GM11168 (cell line): ENCODE data around the gene F2RL3.

Source experiments
- in situ Hi-C: fragments of 300-500 bp; cut with MboI; formaldehyde crosslinking; loops from one replicate; pipeline ENCODE4 v1.12.0; 2022; ENCODE audit warnings: low sequenced_read_pairs; ENCODE audit not compliant: unreplicated experiment

F2RL3 gene

DNA sequence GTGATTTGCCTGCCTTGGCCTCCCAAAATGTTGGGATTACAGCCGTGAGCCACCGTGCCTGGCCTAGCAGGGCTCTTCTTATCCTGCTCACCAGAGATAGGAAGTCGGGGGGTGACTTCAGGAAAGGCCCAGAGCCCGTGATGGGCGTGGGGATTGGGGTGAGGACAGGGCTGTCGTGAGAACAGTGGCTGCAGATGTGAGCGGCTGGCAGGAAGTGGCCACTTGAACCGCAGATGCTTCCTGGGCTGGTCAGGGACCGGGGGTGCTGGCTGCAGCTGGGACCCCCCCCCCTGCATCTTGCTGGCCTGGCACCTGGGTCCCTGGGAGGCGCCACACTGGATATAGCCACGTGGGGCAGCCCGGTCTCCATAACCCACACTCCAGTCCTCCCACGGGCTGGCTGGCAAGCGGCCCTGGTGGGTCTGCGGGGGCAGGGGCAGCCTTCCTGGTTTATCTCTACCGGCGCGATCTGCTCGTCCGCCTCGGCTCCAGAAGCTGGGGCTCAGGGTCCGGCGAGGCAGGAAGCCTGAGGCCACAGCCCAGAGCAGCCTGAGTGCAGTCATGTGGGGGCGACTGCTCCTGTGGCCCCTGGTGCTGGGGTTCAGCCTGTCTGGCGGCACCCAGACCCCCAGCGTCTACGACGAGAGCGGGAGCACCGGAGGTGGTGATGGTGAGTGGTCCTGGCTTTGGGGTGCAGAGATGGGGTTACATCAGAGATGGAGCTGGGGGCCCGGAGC lies at the start of gene F2RL3:
Gene F2RL3 (plus strand): TSS at position 371 of the 737 bp plus-strand sequence. CDS start 191 bp downstream, at position 562.
- in situ Hi-C loops = no loop called here

DNA sequence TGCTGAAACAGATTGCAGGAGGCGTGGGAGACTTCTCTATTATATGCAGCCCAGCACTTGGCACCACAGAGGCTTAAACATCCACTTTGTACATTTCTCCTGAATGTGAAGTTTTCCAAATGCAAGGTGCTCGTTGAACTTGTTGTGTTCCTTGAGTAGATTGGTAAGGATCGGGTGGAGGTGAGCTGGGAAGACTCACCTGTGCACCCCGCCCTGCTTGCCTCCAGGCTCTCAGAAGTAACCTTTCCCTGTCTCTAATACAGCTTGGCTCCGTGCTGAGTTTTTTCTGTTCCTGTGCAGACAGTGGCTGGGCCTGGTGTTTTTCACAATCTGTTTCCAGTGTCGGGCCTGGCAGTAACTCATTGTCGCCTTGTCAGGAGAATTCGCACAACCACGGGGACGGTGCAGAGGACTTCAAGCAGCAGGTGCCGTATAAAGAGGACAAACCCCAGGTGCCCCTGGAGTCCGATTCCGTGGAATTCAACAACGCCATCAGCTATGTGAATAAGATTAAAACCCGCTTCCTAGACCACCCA lies 47.3 kb upstream of the F2RL3 start:
- in situ Hi-C loops = no loop called here

DNA sequence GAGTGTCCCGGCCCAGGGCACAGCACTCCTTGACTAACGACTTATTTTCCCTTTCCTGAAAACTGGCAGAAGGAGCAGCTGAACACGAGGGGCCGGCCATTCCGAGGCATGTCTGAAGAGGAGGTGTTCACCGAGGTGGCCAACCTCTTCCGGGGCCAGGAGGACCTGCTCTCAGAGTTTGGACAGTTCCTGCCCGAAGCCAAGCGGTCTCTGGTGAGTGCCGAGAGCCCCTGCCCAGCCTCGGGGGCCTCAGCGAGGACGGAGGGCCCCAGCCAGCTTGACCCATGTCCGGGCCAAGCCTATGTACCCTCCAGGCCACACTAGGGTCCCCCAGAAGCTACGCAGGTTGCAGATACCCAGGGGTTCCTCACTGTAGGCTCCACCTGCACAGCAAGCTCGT lies 41.9 kb upstream of the F2RL3 start:
- in situ Hi-C loops = loop anchor here (5.0 kb wide), 1 partner anchor 50 kb away; no protein-coding TSS in a partner anchor

DNA sequence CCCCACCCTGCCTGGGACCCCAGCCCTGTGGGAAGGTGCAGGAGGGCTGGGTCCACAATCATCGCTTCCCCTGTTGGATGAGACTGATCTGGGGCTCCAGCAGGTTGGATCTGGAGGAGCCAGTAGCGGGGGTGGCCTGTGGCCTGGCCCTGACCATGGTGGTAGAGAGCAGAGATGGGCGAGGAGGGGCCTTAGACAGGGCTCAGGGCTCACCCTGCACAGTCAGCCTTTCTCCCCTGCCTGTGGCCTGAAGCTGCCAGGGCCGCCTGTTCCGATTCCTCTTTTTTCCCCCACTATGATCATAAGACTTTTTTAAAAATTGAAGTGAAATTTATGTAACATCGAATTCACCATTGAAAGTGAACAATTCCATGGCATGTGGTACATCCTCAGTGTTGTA lies 41.4 kb upstream of the F2RL3 start:
- in situ Hi-C loops = loop anchor here (5.0 kb wide), 1 partner anchor 50 kb away; no protein-coding TSS in a partner anchor

DNA sequence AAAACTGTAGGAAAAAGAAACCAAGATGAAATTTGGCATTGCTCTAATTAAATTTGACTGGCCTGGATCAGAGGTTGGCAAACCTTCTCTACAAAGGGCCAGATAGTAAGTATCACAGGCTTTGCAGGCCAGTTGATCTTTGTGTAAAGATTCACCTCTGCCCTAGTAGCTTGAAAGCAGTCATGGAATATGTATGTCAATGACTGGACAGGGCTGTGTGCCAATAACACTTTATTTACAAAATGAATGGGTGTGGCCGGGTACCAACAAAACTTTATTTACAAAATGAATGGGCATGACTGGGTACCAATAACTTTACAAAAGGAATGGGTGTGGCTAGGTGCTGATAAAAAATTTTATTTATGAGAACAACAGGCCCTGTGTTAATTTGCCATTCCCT lies 39.6 kb upstream of the F2RL3 start:
- in situ Hi-C loops = loop anchor here (5.0 kb wide), 1 partner anchor 48 kb away; no protein-coding TSS in a partner anchor

DNA sequence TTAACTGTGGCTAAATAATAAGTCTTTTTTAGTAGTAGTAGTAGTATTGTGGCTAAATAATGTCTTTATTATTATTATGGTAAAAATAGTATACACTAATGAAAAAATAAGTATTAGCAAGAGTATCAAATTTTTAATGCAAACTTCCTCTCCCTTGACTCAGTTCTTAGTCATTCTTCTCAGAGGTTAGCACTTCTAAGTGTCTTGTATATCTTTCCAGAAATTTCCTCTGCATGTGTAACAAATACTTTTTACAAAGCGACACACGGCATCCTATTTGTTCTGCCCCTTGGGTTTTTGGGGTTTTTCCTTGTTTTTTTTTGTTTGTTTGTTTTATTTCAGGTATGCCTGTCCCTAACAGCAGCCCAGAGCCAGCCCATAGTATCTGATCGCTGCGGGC lies 38.7 kb upstream of the F2RL3 start:
- in situ Hi-C loops = no loop called here

DNA sequence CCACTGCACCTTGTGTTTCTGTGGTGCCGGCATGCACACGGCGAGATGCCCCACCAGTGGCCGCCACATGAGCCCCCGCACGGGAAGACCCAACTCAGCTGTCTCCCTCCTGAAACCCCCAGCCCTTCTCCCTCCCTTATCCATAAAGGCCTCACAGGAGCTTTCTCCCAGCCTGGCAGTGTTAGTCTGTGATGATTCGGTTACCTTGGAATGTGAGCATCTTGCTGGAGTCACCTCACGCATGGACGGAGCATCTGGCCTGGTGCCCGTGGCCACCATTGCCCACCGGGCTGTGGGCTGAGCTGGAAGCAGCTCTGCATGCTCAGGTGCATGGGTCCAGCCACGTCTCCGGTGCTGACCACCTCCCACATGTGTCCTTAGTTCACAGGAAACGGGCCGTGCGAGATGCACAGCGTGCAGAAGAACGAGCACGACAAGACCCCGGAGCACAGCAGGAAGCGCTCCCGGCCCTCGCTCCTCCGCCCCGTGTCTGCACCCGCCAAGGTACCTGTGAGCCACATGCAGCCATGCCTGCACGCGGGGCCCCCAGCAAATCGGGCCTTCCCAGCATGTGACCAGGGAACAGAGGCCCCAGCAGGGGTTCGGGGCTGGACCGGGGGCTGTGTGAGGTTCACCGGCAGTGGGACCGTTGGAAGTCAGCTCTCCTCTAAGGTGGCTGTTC lies 37.6 kb upstream of the F2RL3 start:
- in situ Hi-C loops = no loop called here

DNA sequence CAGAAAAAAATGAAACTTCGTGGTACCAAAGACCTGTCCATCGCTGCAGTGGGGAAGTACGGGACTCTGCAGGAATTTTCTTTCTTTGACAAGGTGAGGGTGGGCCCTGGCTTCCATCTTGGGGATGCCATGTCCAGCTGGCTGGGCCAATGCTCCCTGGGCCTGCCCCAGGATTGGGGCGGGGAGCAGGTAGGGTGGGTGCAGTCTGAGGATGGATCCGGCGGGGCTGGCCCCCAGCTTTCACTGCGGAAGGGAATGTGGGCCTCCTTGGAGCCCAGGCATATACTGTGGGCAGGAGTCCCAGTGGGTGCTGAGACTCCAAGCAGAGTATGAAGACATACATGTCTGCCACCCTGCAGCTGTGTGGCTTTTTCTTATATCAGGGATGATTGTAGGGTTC lies 35.7 kb upstream of the F2RL3 start:
- in situ Hi-C loops = no loop called here

DNA sequence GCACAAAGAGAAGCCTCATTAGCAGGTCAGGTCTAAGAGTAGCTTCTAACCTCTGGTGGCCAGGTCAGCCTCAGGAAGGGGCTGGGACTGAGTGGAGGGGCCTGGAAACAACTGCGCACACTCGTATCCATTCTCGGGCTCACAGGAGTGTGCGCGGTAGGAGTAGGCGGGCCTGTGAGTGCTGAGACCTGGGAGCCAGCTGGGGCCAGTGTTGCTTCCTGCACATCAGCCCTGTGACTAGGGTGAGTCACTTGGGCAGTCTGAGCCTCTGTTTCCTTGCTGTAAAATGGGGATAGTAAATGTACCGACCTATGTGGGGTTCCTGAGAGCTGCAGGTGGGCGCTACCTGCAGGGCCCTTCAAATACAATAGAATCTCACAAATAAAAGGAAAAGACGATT lies 32.7 kb upstream of the F2RL3 start:
- in situ Hi-C loops = no loop called here

DNA sequence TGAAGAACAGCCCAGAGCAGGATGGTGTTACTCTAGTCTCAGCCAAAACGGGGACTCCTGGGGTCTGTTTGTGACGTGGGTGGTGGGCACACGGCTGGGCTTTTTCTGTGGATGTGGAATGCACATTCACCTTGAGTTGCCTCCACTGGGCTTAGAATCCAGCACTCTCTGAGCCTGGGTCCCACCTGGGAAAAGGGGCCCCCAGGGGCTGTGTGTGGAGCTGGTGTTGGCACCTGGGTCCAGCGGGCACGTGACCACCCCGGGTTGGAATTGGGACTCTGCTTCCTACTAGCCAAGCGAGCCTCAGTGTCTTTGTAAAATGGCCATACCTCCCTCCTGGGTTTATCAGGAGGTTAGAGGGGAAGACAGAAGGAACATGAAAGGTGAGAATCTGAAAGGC lies 29.2 kb upstream of the F2RL3 start:
- in situ Hi-C loops = no loop called here

DNA sequence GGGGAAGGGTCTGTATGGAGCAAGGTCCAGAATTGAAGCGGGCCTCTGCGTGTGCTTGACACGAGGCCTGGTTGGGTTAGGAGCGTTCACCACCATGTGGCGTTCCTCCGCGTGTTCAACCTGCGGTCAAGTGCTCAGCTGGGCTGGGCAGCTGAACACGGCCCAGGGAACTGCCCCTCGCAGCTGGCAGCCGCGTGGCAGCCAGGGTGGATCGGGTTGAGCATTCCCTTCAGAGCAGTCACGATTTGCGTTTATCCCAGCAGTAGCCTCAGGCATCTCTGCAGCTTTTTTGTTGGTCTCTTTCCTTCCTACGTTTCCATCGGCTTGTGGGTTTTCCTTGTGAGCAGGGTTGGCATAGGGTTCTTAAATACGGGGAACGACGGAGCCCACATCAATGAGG lies 28.7 kb upstream of the F2RL3 start:
- in situ Hi-C loops = no loop called here

DNA sequence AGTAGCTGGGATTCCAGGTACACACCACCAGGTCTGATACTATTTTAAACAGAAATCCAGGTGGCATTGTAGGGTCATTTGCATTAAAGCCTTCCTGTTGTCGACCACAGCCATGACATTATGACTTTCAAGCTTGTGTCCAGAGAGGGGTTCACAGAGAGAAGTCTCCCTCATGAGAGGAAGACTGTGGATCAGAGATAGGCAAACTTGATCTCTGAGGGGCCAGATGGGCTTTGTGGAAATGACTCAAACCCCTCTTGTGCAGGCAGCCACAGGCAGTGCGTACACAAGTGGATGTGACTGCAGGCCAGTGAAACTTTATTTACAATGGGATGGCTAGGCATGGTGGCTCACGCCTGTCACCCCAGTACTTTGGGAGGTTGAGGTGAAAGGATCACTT lies 27.8 kb upstream of the F2RL3 start:
- in situ Hi-C loops = no loop called here

DNA sequence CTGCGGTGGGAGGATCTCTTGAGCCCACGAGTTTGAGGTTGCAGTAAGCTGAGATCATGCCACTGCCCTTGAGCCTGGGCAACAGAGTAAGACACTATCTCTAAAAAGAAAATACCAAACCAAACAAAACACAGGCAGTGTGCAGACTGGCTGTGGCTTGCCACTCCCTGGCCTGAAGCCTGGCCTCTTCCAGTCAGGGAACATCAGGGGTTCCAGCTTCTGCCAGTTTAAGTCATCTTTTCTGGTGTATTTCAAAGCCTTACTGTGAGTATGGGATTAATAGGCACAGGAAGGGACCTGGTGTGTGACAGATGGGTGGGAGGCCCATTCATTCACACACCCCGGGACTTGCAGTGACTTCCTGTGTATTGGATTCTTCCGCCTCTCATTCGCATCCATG lies 27.0 kb upstream of the F2RL3 start:
- in situ Hi-C loops = no loop called here

DNA sequence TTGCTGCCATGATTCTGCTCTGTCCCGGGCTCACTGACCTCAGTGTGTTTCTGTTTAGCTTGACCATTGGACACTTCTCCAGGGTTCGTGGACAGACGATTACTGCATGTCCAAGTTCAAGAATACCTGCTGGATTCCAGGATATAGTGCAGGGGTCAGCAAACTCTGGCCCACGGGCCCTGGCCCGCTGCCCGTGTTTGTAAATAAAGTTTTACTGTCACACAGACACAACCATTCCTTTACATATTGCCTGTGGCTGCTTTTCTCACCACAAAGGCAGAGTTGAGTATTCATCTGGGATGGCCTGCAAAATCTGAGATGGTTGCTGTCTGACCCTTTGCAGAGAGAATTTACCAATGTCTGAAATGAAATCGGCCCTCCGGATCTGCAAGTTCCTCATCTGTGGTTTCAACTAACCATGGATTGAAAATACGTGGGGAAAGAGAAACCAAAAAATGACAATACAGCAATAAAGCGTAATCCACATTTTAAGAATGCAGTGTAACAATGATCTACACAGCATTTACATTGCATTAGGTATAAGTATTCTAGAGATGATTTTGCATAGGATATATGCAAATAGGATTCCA lies 25.9 kb upstream of the F2RL3 start:
- in situ Hi-C loops = no loop called here

DNA sequence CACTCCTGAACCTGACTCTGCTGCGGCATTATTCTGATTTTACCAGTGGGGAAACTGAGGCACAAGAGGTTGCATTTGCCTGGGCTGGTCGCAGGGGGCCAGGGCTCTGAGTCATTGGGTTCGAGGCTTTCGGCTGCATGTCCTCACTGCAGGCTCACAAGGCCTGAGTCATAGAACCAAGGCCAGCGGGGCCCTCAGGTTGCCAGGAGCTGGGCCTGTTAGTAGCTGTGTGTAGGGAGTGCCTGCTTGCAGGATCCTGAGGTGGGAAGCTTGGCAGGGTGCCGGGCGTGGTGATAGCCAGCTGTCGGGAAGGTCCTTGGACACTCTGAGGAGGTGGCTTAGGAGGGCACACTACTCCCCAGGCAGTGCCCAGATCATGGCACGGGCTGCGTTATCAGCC lies 21.6 kb upstream of the F2RL3 start:
- in situ Hi-C loops = no loop called here

DNA sequence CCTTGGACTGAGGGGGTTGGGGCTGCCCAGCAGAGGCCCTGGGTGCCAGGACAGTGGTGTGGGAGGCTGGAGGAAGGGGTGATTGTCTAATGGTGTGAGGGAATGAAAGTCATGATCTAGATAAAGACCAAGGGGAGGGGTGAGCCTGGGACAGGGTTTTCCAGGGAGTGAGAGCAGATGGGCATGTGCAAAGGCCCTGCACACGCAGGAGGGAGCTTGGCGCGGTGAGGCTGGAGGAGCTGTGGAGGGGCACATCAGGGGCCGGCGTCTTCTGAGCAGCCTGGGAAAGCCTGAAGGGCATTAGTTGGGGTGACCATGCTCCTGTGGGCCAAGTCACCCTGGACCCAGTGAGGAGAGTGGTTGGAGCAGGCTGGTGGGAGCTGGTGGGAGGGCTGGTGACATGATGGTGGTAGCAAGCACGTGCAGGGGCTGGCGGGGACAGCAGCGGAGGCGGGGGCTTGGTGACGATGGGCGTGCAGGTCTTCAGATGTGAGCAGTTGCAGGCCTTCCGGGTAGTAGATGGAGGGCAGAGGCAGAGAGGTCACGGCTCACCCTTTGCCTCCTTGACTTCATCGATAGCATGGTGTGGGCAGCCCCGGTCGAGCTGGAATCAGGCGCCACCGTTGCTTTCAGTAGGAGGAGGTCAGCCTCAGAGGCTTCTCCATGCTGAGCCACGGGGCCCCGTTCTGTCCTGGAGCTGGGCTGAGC lies 20.2 kb upstream of the F2RL3 start:
- in situ Hi-C loops = no loop called here

DNA sequence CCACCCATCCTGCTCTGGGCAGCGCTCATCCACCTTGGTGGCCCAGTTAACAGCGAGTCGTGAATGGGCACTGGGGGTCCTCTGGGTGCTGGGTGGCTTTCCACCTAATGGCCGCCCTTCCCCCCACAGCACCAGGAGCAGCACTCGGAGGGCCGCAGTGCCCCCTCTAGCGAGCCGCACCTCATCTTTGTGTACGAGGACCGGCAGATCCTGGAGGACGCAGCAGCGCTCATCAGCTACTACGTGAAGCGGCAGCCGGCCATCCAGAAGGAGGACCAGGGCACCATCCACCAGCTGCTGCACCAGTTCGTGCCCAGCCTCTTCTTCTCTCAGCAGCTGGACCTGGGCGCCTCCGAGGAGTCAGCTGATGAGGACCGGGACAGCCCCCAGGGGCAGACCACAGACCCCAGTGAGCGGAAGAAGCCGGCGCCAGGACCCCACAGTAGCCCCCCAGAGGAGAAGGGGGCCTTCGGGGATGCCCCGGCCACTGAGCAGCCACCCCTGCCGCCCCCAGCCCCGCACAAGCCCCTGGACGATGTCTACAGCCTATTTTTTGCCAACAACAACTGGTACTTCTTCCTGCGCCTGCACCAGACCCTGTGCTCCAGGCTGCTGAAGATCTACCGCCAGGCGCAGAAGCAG lies 19.3 kb upstream of the F2RL3 start:
- in situ Hi-C loops = no loop called here

DNA sequence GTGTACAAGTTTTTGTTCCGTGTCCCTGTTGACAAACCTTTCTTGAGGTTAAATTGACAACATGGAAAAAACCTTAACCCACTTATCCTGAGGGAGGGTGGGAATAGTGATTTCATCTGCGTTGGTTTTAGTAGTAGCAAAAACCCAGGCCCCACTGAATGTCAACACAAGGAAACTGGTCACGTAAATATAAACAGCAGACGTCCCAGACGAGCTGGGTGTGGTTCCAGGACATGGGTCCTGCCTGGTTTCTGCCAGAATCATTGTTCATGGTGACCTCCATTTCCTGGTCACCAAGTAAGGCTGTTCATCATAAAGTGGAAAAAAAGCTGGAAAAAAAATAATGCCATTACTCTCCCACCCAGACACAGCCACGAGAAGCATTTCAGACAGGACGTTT lies 16.9 kb upstream of the F2RL3 start:
- in situ Hi-C loops = no loop called here

DNA sequence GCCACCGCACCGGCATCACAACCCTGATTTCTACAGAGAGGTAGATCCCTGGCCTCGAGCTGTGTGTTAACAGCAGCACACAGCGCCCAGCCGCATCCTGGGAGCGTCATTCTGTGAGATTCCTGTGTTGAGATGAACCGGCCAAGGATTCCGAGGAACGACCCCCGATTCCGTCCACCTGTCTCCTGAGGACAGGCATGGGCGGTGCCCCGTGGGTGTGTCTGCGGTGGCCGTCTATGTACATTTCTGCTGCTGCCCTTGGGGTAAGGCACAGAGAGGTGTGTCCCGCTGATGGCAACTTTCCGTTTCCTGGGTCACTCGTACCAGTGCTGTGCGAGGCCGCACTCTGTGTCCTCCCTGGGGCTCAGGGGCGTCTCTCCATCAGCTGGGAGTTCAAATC lies 16.1 kb upstream of the F2RL3 start:
- in situ Hi-C loops = no loop called here

DNA sequence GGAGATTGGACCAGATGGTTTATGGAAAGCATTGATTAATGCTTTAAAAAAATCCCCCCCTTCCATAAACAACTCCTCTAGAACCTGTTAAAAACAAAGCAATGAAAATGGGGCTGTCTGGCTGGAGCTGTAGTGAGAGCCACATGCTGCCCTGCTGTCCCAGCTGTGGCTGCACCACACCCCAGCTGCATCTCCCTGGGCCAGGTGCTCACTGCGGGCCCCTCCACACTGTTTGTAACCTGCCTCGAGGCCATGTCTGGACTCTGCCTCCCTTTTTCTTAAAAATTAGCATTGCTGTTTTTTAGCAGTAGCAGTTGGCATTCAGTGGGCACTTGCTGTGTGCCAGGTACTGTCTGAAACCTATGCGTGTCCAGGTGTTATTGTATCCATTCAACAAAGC lies 15.2 kb upstream of the F2RL3 start:
- in situ Hi-C loops = no loop called here
